Right ventricle myocardium inferior (tissue), 1 donor: ENCODE results near the gene TARM1. TPM values are rescaled to one million over a fixed set of nuclear protein-coding genes. Genes with fewer than 3 reads are reported as not detected.
A peak's percentile ranks its signal among the peaks of the same experiment; 100 is the strongest.
"Not testable (repeated sequence)": the region's sequence is repeated elsewhere in the genome, so short reads cannot be mapped to it uniquely, and the experiment has no call there.

Experiments
- ATAC-seq: fragments of 200-7000 bp; cut with Tn5 transposase; one replicate; pipeline ENCODE4 v1.9.1; 2020; ENCODE audit warnings: mild to moderate bottlenecking, moderate library complexity
- DNase-seq: peaks from one replicate; pipeline ENCODE4 v3.0.0; 2021; ENCODE audit errors: missing footprints
- intact Hi-C: fragments of 100-400 bp; cut with DNase I; formaldehyde crosslinking; loops from one replicate; pipeline ENCODE4 v1.11.0; 2022
- total RNA-seq: library from RNA; stranded (reverse); fragmentation: NEBNext Ultra II Directional; extraction: Animal tissue kit (Norgen Biotek cat#: 25700); gene quantifications from one replicate; pipeline ENCODE4 v1.2.1, GENCODE V29; 2021
- donor health status: DM: no; HTN: yes; CAD: no; lungs with severe emphysema.

Gene TARM1
- total RNA-seq, 1 donor from 2014 or later = not detected

DNA sequence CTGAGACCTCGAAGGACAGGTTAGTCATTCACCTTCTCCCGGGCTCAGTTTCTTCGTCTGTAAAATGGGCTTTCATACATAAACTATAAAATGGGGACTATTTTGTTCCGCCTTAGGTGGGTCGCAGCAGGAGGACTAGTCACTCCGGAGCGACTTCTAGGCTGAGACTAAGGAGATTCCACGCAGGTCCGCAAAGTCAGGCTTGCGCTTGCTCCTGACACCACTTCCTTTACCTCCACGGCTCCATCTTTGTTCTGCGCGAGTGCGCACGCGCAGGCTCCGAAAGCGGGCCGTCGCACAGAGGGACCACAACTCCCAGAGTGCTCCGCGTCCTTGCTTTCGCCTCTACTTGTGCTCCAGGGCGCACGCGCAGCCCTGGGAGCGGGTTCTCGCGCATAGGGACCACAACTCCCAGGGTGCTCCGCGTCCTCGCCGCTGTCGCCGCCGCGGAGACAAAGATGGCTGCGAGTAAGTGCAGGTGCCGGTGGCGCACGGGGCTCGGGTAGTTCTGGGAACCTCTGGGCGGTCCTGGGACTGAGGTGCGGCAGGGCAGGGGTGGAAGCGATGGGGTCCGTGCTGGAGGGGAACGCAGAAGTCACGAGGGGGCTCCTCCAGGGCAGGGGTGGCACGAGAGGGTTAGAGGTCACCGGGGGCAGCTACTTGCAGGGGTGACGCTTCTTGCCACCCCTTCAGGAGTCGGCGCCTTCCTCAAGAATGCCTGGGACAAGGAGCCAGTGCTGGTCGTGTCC, 21.4 kb upstream of the TARM1 start, which contains the start of gene NDUFA3:
NDUFA3 (plus strand) TSS at position 435 of the 749 bp plus-strand sequence; CDS start at position 459, 24 bp downstream.
- intact Hi-C loops = loop anchor here (1.0 to 10.0 kb wide), 2 partner anchors 13 to 228 kb away; partner anchors contain the start of genes PRPF31 and TFPT
- ATAC-seq (peak; percentile 100), DNase-seq (peak; percentile 99)

GRCh38 chr19:54100561-54100960, 19.4 kb upstream of the TARM1 start, which contains the start of gene OSCAR:
TSS of gene OSCAR (minus strand) at chr19:54100803. CDS start at chr19:54100792, 11 bp downstream.
- DNase-seq (no peak), ATAC-seq (no peak)
- intact Hi-C loops = loop anchor here (10.0 kb wide), 1 partner anchor 226 kb away; no protein-coding TSS in a partner anchor

DNA sequence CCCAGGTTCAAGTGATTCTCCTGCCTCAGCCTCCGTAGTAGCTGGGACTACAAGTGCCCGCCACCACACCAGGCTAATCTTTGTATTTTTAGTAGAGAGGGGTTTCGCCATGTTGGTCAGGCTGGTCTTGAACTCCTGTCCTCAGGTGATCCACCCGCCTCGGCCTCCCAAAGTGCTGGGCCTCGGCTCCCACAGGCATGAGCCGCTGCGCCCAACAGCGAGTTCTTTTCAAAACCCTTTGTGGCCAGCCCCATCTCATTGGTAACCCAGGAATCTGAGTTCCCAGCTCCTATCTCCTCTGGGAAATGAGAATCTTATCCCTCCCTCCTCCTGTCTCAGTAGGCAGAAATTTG, 18.7 kb upstream of the TARM1 start:
- DNase-seq, ATAC-seq: not testable (repeated sequence)
- intact Hi-C loops = loop anchor here (10.0 kb wide), 1 partner anchor 225 kb away; no protein-coding TSS in a partner anchor

- intact Hi-C loops = no loop called here
- no peak for ATAC-seq
- DNase-seq = no peak
These were observed 18.2 kb upstream of the TARM1 start for GRCh38 chr19:54099190-54099902.

DNA sequence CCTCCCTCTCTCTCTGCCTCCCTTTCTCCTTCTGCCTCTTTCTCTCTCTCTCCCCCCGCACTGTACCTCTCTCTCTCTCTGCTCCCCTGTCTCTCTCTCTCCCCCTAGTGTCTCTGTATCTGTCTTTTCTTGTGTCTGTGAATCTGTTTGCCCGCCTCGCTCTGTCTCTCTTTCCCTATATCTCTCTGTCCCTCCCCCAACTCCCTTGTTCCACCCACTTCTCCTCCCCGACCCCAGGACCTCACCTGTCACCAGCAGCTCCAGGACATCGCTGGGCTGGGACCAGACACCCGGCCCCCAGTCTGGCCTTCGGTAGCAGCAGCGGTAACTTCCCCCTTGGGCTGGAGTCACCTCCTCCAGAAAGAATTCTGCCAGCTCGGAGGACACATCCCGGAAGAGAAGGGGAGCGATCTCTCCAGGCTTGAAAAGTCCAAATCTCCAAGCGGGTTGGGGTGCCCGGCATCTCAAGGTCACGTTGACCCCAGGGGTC, 15.5 kb upstream of the TARM1 start:
- intact Hi-C loops = no loop called here
- DNase-seq (no peak), ATAC-seq (peak; percentile 56)

DNA sequence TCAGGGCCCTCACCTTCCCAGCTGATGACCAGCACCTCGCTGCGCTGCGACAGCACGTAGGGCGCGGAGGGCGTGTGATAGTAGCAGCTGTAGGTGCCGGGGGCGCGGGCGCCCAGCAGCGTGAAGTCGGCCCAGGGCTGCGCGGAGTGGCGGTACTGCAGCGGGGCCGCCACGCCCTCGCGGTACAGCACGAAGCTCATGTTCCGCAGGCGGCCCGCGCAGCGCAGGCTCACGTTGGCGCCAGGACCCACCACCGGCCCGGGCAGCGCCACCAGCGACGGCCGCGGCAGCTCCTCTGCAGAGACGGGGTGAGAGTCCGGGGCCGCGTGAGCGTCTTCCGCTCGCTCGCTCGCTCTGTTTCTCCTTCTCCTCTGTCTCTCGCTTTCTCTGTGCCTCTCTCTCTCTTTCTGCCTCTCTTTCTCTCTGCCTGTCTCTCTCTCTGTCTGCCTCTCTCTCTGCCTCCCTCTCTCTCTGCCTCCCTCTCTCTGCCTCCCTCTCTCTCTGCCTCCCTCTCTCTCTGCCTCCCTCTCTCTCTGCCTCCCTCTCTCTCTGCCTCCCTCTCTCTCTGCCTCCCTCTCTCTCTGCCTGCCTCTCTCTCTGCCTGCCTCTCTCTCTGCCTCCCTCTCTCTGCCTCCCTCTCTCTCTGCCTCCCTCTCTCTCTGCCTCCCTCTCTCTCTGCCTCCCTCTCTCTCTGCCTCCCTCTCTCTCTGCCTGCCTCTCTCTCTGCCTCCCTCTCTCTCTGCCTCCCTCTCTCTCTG, 14.9 kb upstream of the TARM1 start:
- intact Hi-C loops = not testable (repeated sequence)
- DNase-seq (peak; percentile 88), ATAC-seq (peak; percentile 83)

- intact Hi-C loops = no loop called here
- DNase-seq = no peak
- ATAC-seq = no peak
These were observed 14.1 kb upstream of the TARM1 start for GRCh38 chr19:54095136-54095858.

DNA sequence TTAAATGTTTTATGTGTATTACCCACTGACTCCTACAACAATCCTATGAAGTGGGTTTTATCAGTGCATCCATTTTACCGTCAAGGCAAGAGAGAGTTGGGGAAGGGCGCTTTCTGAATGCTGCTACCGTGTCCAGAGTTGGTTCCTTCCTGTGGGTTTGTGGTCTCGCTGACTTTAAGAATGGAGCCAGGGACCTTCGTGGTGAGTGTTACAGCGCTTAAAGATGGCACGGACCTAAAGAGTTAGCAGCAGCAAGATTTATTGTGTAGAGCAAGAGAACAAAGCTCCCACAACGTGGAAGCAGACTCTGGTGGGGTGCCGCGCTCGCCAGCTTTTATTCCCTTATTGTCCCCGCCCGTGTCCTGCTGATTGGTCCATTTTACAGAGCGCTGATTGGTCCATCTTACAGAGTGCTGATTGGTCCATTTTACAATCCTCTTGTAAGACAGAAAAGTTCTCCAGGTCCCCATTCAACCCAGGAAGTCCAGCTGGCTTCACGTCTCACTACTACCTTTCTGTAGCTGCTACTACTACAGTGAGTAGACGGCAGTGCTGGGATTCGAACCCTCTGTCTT, 13.3 kb upstream of the TARM1 start:
- ATAC-seq (no peak), DNase-seq (no peak)
- intact Hi-C loops = no loop called here

DNA sequence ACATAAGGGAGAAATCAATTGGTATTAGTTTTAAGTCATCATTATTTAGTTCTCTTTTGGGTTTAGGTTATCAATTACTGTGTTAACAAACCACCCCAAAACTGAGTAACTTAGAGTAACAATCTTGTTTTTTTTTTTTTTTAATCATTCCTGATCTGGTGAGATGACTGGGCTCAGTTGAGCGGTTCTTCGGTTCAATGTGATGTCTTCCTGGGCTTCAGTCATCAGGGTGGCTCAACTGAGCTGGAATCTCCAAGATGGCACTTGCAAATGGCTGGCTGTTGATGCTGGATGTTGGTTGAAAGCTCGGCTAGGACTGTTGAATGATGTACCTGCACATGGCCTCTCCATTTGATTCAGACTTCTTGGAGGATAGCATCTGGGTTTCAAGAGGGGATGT, 3.2 kb upstream of the TARM1 start:
- intact Hi-C loops = no loop called here
- ATAC-seq (no peak), DNase-seq (no peak)

GRCh38 chr19:54077334-54077733, 3.8 kb downstream of the TARM1 start:
- intact Hi-C loops = no loop called here
- no peak for DNase-seq
- no peak for ATAC-seq

GRCh38 chr19:54074851-54075250, 6.3 kb downstream of the TARM1 start:
- DNase-seq (no peak), ATAC-seq (no peak)
- intact Hi-C loops = no loop called here

DNA sequence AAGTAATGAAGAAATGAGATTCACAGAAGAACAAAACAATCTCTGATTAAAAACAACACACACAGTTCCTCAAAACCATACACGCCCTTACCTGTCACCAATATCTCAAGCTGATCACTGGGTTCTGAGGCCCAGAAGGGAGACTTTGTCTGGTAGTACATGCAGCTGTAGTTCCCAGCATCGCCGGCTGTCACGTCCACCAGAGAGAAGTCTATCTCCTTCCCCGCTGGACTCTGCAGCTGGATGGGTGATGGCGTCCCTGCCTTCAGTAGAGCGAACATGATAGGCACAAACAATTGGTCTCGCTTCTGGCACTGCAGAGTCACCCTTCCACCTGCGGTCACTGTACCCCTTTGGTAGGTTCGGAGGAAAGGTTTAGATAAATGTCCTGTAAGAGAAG, 7.3 kb downstream of the TARM1 start:
- no peak for DNase-seq
- intact Hi-C loops = no loop called here
- ATAC-seq = no peak

- DNase-seq = no peak
- no peak for ATAC-seq
- intact Hi-C loops = no loop called here
These were observed 11.7 kb downstream of the TARM1 start for GRCh38 chr19:54069470-54069869.

DNA sequence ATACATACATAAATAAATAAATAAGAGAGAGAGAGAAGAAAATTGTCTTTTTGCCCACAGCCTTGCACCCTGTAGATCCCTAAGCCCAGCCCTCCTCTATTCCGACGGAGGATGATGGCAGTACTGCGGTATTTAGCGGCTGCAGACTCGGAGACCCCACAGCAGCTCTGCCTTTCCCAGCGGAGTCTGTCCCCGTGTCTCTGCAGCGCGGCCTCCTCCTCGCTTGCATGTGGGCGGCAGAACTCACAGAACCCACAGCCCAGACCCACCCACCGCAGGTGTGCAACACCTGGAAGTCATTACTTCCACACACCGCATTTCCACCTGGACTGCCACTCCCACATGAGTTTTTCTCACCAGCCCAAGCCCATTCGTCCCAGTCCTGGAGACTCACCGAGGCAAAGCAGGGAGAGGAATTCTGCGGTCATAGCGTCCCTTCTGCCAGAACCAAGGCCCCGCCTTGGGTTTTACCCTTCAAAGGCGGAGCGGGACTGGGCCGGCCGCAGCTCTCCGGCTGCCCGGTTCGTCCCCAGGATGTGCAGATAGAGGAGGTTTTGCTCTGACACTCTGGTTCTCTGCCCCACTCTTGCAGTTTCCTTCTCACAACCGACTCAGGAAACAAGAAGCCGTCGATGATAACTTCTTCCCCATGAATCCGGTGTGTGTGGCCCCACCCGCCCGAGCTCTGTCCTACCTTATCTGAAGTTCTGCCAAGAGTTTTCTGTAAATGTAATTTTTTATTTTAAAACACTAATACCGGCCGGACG, 17.6 kb downstream of the TARM1 start, which contains the start of gene VSTM1:
VSTM1 (minus strand) TSS at position 548 of the 767 bp plus-strand sequence; CDS start at position 428, 120 bp downstream.
- ATAC-seq (no peak), DNase-seq (no peak)
- intact Hi-C loops = no loop called here

DNA sequence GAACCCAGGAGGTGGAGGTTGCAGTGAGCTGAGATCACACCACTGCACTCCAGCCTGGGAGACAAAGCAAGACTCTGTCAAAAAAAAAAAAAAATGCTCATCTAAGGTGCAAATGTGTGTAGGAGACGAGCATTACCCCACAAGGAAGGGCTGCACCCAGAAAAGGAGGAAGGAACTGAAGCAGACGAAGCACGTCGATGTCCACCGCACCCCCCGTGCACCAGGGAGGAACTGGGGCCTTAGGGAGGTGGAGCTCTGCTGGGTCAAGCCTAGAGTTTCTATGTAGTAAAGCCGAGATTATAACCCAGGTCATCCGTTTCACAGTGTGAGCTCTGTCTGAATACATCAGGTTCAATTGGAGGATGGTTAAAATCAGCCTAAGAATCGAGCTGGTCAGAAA, 18.5 kb downstream of the TARM1 start:
- intact Hi-C loops = no loop called here
- ATAC-seq (no peak), DNase-seq (peak; percentile 85)

GRCh38 chr19:54047616-54048015, 33.5 kb downstream of the TARM1 start:
- ATAC-seq (no peak), DNase-seq (no peak)
- intact Hi-C loops = no loop called here

- intact Hi-C loops = no loop called here
- DNase-seq (no peak), ATAC-seq (no peak)
These were observed 35.4 kb downstream of the TARM1 start for GRCh38 chr19:54045771-54046170.
